ENCODE data around the gene TFF3. TPM values are rescaled to one million over a fixed set of nuclear protein-coding genes. Genes with fewer than 3 reads are reported as not detected.

The TFF3 gene
- total RNA-seq, 1 donor from 2014 or later, result 0.26 TPM

- H3K4me3 ChIP-seq (ENCODE audit: low read depth, low read length), result no peak overlapping the region
- H3K36me3 ChIP-seq (ENCODE audit: control insufficient read depth, insufficient read depth, low read length), result peaks cover 10% of the 10 kb centered on the region
- H3K27me3 ChIP-seq (ENCODE audit: control insufficient read depth, insufficient read depth, low read length), result no peaks in the 10 kb centered on the region
- FAIRE-seq, result no peak
- no peak for DNase-seq (ENCODE audit: low read depth)
- TF ChIP-seq CTCF (IDR thresholded peaks at IDR 0.05; ENCODE audit: insufficient read depth, low read length, severe bottlenecking), result no peak
Measured at GRCh38 chr21:42276526-42277154, 38.6 kb downstream of the TFF3 start.

GRCh38 chr21:42276076-42276475 lies 39.1 kb downstream of the TFF3 start:
- FAIRE-seq, result peak; percentile 64
- no peak overlapping the region for H3K4me3 ChIP-seq (ENCODE audit: low read depth, low read length)
- H3K27me3 ChIP-seq (ENCODE audit: control insufficient read depth, insufficient read depth, low read length), result no peaks in the 10 kb centered on the region
- no peak for TF ChIP-seq CTCF (IDR thresholded peaks at IDR 0.05; ENCODE audit: insufficient read depth, low read length, severe bottlenecking)
- peaks cover 12% of the 10 kb centered on the region for H3K36me3 ChIP-seq (ENCODE audit: control insufficient read depth, insufficient read depth, low read length)
- no peak for DNase-seq (ENCODE audit: low read depth)

- FAIRE-seq, result no peak
- no peak for TF ChIP-seq CTCF (IDR thresholded peaks at IDR 0.05; ENCODE audit: insufficient read depth, low read length, severe bottlenecking)
- DNase-seq (ENCODE audit: low read depth), result no peak
- Histone ChIP-seq H3K27me3 (ENCODE audit: control insufficient read depth, insufficient read depth, low read length) (no peaks in the 10 kb centered on the region), H3K4me3 (ENCODE audit: low read depth, low read length) (no peak overlapping the region), H3K36me3 (ENCODE audit: control insufficient read depth, insufficient read depth, low read length) (peaks cover 12% of the 10 kb centered on the region)
Measured at GRCh38 chr21:42272984-42273600, 42.1 kb downstream of the TFF3 start.

- no peak overlapping the region for H3K4me3 ChIP-seq (ENCODE audit: low read depth, low read length)
- H3K27me3 ChIP-seq (ENCODE audit: control insufficient read depth, insufficient read depth, low read length), result no peaks in the 10 kb centered on the region
- DNase-seq (ENCODE audit: low read depth) (no peak), FAIRE-seq (no peak)
- H3K36me3 ChIP-seq (ENCODE audit: control insufficient read depth, insufficient read depth, low read length), result peaks cover 12% of the 10 kb centered on the region
- no peak for TF ChIP-seq CTCF (IDR thresholded peaks at IDR 0.05; ENCODE audit: insufficient read depth, low read length, severe bottlenecking)
Measured at GRCh38 chr21:42272109-42272962, 42.9 kb downstream of the TFF3 start.

GRCh38 chr21:42271065-42271464 lies 44.1 kb downstream of the TFF3 start:
- FAIRE-seq (no peak), DNase-seq (ENCODE audit: low read depth) (no peak)
- no peak for TF ChIP-seq CTCF (IDR thresholded peaks at IDR 0.05; ENCODE audit: insufficient read depth, low read length, severe bottlenecking)
- Histone ChIP-seq H3K36me3 (ENCODE audit: control insufficient read depth, insufficient read depth, low read length) (peaks cover 8% of the 10 kb centered on the region), H3K4me3 (ENCODE audit: low read depth, low read length) (no peak overlapping the region), H3K27me3 (ENCODE audit: control insufficient read depth, insufficient read depth, low read length) (no peaks in the 10 kb centered on the region)
